ENCODE measurements around the gene RABGAP1.

- TF ChIP-seq SUZ12 (IDR thresholded peaks at IDR 0.05) = no peak
- no peak for TF ChIP-seq ARNT (IDR thresholded peaks at IDR 0.05)
- TF ChIP-seq HDGF (IDR thresholded peaks at IDR 0.05; ENCODE audit: borderline replicate concordance) = no peak
- no peak for TF ChIP-seq TARDBP (IDR thresholded peaks at IDR 0.05)
- TF ChIP-seq FOXM1 (IDR thresholded peaks at IDR 0.05; ENCODE audit: borderline replicate concordance) = no peak
- TF ChIP-seq ZNF384 (IDR thresholded peaks at IDR 0.05) = no peak
These were observed 187.8 kb downstream of the RABGAP1 start for GRCh38 chr9:123128591-123128990.
